Neural progenitor cell (in vitro differentiated cells): ENCODE measurements around the gene UBQLN1.

ENCODE experiments used
- EZH2 ChIP-seq: fragments of 200-600 bp; sonication (generic); IDR thresholded peaks from 2 replicates; pipeline ENCODE4 v1.6.1; 2017; ENCODE audit warnings: antibody characterized with exemption, mild to moderate bottlenecking, moderate library complexity
- EZH2phosphoT487 ChIP-seq: fragments of 200-600 bp; sonication (generic); IDR thresholded peaks from 2 replicates; pipeline ENCODE4 v1.6.1; 2017; ENCODE audit warnings: antibody characterized with exemption
- TF ChIP-seq, protein P1 (sequence below): fragments of 200-600 bp; sonication (generic); IDR thresholded peaks from 2 replicates; pipeline ENCODE4 v1.5.1; 2017; ENCODE audit warnings: antibody characterized with exemption, mild to moderate bottlenecking

- TF ChIP-seq EZH2 (no peak), EZH2phosphoT487 (no peak)
- TF ChIP-seq, protein P1, sequence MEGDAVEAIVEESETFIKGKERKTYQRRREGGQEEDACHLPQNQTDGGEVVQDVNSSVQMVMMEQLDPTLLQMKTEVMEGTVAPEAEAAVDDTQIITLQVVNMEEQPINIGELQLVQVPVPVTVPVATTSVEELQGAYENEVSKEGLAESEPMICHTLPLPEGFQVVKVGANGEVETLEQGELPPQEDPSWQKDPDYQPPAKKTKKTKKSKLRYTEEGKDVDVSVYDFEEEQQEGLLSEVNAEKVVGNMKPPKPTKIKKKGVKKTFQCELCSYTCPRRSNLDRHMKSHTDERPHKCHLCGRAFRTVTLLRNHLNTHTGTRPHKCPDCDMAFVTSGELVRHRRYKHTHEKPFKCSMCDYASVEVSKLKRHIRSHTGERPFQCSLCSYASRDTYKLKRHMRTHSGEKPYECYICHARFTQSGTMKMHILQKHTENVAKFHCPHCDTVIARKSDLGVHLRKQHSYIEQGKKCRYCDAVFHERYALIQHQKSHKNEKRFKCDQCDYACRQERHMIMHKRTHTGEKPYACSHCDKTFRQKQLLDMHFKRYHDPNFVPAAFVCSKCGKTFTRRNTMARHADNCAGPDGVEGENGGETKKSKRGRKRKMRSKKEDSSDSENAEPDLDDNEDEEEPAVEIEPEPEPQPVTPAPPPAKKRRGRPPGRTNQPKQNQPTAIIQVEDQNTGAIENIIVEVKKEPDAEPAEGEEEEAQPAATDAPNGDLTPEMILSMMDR = no peak
These were observed 6.5 kb downstream of the UBQLN1 start for GRCh38 chr9:83701286-83701685.
